COLO668 (cell line): ENCODE measurements around the gene KLHL12.
"Not testable (repeated sequence)": the region's sequence is repeated elsewhere in the genome, so short reads cannot be mapped to it uniquely, and the experiment has no call there.

Experiments
- DNase-seq: peaks from one replicate; lab custom pipeline; 2025; ENCODE audit not compliant: unreplicated experiment; lab: John Stamatoyannopoulos, UW

The KLHL12 gene

DNA sequence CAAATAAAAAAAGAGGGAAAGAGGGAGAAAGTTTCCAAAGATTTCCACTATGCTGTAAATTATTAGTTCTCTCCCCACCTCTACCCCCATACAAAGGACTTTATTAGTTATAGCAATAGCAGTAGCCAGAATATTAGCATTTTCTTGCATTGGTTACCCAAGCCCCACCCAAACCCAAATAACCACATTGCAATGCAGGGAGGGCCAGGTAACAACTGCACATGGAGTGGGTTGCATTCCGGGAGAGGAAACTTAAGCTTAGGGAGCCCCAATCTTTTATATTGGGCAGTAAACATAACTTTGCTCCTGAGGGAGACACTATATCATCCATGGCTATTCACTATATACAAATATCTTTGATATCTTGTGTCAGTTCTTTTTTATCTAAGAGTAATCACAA lies 25.1 kb upstream of the KLHL12 start:
- no peak for DNase-seq

- no peak for DNase-seq
Observed at GRCh38 chr1:202951437-202951836, 24.4 kb upstream of the KLHL12 start.

DNA sequence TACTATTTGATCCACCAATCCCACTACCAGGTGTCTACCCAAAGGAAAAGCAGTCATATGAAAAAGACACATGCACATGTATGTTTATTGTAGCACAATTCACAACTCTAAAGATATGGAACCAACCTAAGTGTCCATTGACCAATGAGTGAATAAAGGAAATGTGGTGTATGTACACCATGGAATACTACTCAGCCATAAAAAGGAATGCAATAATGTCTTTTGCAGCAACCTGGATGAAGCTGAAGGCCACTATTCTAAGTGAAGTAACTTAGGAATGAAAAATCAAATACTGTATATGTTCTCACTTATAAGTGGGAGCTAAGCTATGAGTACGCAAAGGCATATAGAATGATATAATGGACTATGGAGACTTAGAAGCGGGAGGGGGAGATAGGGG lies 18.4 kb upstream of the KLHL12 start:
- DNase-seq, result no peak

- no peak for DNase-seq
Observed at GRCh38 chr1:202944438-202944921, 17.4 kb upstream of the KLHL12 start.

DNA sequence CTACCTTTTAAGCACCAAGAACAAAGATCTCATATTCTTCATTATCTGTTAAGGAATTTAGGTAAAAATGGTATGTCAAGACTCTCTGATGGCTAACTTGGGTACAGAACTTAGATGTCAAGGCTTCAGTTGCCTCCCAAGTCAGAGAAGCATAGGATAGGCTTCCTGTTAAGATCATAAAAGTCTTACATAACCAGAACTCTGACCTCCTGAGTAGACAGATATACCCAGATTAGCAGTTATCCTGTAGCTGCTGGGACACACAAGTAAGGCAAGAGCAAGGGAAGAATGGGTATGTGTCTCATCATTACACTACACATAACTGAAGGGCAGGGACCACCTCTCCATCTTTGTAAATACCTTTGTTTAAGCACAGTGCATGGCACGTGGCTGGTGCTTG lies 15.4 kb upstream of the KLHL12 start:
- no peak for DNase-seq

GRCh38 chr1:202941372-202941771 lies 14.3 kb upstream of the KLHL12 start:
- DNase-seq, result no peak

DNA sequence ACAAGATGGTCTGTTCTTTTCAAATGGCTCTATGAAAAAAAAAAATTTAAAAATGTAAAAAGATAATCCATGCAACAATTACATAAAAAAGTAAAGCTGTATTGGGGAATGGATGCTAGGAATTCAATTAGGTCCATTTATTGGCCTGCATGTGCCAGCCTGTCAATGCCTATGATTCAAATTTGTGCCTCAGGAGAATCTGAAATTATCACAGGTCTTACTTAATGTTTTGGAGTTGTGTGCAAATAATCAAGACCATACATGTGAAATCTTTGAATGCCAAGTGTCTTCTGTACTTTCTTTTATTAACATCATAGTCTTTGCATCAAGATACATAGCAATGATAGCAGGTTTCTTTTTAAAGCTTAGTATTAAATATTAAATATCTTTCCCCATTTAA lies 13.5 kb upstream of the KLHL12 start:
- DNase-seq, result no peak

DNA sequence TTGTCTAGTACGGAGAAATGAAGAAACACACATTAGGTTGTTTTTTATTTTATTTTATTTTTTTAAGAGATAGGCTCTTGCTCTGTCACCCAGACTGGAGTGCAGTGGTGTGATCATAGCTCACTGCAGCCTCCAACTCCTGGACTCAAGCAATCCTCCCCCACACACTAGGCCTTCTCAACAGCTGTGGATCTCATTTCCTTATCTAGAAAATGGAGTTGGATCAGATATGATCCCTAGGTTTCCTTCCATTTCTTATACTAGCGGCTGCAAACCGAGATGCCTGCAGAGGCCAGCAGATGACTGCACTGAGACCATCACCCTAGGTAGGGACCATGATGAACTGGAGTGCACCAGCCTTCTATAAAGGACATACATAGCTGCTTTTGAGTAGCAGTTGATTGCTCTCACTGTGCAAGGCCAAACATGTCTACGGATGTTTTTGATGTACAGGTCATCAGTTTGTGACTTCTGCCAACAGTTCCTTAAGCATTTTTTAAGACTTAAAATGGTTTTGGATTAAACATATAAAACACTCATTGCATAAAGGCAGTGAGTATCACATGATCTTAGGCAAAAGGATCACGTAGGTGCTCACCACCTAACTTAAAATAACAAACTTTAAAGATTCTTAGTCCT lies 11.4 kb upstream of the KLHL12 start:
- DNase-seq, result no peak

DNA sequence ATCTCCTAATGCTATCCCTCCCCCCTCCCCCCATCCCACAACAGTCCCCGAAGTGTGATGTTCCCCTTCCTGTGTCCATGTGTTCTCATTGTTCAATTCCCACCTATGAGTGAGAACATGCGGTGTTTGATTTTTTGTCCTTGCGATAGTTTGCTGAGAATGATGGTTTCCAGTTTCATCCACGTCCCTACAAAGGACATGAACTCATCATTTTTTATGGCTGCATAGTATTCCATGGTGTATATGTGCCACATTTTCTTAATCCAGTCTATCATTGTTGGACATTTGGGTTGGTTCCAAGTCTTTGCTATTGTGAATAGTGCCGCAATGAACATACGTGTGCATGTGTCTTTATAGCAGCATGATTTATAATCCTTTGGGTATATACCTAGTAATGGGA lies 9.4 kb upstream of the KLHL12 start:
- DNase-seq, result not testable (repeated sequence)

DNA sequence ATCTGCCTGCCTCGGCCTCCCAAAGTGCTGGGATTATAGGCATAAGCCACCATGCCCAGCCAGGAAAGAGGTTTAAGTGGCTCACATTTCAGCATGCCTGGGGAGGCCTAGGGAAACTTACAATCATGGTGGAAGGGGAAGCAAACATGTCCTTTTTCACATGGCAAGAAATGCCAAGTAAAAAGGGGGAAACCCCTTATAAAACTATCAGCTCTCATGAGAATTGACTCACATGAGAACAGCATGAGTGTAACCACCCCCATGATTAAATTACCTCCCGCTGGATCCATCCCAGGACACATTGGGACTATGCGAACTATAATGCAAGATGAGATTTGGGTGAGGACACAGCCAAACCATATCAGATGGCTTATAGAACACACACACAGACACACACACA lies 8.8 kb upstream of the KLHL12 start:
- DNase-seq, result no peak

DNA sequence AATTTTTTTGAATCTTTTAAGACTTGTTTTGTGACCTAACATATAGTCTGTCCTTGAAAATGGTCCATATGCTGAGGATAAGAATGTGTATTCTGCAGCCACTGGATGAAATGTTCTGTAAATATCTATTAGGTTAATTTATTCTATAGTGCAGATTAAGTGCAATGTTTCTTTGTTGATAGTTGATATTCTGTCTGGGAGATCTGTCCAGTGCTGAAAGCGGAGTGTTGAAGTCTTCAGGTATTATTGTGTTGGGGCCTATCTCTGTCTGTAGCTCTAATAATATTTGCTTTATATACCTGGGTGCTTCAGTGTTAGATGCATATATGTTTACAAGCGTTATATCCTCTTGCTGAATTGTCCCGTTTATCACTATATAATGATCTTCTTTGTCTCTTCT lies 7.7 kb upstream of the KLHL12 start:
- no peak for DNase-seq

DNA sequence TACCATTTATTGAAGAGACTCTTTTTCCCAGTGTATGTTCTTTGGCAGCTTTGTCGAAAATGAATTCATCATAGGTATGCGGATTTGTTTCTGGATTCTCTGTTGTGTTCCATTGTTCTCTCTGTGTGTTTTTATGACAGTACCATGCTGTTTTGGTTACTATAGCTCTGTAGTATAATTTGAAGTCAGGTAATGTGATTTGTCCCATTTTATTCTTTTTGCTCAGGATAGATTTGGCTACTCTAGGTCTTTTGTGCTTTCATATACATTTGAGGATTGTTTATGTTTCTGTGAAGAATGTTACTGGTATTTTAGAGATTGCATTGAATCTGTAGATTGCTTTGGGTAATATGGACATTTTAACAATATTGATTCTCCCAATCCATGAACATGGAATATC lies 5.4 kb upstream of the KLHL12 start:
- no peak for DNase-seq

DNA sequence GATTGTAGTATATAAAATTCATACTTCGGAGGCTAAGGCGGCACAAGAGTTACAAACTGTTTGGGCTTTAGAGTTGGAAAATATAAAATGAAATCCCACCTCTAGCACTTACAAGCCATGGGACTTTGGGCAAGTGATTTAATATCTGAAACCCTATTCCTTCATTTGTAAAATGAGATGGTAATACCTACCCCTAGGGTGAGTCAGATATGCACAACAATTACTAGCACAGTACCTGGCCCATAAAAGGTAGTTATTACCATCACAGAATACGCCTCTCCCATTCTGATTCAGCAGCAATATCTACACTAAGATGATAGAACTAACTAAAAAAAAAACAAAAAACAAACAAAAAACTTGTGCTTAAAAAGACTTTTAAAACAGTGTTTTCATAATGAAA lies 3.5 kb downstream of the KLHL12 start:
- DNase-seq, result no peak

DNA sequence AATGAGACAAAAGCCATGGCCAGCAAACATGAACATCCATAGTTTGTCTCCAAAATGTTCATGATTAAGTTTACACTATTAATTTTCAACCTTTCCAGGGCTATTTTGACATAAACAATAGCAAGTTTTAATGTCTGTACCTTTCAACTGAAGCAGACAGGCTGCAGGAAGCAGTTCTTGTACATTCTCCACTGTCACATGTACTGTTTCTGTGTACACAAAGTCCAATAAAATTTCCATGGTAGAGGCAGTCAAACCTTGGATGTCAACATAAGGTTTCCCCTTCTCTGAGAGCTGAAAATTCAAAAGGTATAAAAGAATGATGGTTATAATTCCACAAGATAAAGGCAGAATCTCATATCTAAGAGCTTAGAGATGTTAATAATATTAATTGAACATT lies 7.4 kb downstream of the KLHL12 start:
- no peak for DNase-seq

GRCh38 chr1:202915146-202915545 lies 11.9 kb downstream of the KLHL12 start:
- no peak for DNase-seq

GRCh38 chr1:202912476-202912875 lies 14.6 kb downstream of the KLHL12 start:
- DNase-seq, result not testable (repeated sequence)

GRCh38 chr1:202909494-202909893 lies 17.5 kb downstream of the KLHL12 start:
- DNase-seq, result no peak

DNA sequence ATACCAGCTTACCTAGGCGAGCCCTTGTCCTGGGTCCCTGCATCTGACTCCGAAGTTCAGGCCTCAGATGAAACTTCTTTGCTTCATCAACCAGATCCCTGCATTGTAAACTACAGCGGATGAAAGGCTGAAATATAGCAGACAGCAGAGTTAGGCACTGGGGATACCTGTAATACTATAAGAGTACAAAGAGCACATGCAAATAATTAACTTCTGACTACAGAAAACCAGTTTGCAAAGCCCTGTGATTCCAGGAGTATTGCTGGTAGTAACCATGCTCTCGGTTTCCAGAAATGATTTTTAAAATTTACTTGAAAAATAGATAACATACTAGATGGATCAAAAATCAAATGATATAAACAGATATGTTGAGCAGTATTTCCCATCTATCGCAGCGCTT lies 18.0 kb downstream of the KLHL12 start:
- DNase-seq, result no peak

GRCh38 chr1:202905331-202905730 lies 21.7 kb downstream of the KLHL12 start:
- no peak for DNase-seq

GRCh38 chr1:202903808-202904207 lies 23.2 kb downstream of the KLHL12 start:
- DNase-seq, result not testable (repeated sequence)

GRCh38 chr1:202901555-202901954 lies 25.5 kb downstream of the KLHL12 start:
- no peak for DNase-seq

DNA sequence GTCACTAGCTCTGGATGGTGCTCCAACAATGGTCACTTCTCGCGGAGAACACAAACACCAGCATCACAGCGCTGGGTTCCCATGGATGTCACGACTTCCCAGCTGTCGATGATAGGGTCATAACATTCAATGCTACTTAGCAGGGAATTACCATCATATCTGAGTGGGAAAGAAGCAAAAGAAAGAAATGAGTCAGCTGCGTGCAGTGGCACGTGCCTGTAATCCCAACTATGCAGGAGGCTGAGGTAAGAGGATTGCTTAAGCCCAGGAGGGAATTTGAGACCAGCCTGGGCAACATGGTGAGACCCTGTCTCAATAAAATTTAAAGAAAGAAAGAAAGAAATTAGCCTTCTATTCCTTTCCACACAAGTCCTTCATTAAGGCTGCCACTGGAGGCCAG lies 34.5 kb downstream of the KLHL12 start:
- no peak for DNase-seq

DNA sequence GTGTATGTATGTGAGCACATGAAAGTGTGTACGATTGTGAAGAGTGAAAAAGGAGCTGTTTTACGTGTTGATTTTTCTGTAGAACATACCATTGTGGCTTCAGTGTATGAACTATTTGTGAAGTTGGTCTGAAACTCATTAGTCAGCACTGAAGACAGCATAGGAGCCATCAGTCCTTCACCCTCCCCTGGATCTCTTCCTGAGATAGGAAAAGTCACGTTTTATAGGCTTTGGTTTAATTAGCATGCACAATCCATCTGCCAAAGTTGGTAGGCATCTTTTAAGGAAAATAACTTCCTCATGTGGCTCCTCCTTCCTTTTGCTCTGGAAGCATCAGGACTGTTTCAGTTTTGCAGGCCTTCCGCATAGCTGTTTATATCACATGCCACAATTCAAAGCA lies 36.6 kb downstream of the KLHL12 start:
- DNase-seq, result no peak
